PC-3 (cell line): Measurements from ENCODE around the gene THOC6.

Experiments used
- EZH2 ChIP-seq: fragments of 300-600 bp; sonication (generic); IDR thresholded peaks from one replicate; pipeline ENCODE4 v1.6.1; 2017; ENCODE audit warnings: antibody characterized with exemption, mild to moderate bottlenecking, low read length; ENCODE audit not compliant: unreplicated experiment
- TF ChIP-seq, protein P1 (sequence below): fragments of 300-600 bp; sonication (generic); conservative IDR thresholded peaks from 2 replicates; pipeline ENCODE4 v1.5.1; 2017; ENCODE audit warnings: antibody characterized with exemption, low read depth, mild to moderate bottlenecking, low read length

DNA sequence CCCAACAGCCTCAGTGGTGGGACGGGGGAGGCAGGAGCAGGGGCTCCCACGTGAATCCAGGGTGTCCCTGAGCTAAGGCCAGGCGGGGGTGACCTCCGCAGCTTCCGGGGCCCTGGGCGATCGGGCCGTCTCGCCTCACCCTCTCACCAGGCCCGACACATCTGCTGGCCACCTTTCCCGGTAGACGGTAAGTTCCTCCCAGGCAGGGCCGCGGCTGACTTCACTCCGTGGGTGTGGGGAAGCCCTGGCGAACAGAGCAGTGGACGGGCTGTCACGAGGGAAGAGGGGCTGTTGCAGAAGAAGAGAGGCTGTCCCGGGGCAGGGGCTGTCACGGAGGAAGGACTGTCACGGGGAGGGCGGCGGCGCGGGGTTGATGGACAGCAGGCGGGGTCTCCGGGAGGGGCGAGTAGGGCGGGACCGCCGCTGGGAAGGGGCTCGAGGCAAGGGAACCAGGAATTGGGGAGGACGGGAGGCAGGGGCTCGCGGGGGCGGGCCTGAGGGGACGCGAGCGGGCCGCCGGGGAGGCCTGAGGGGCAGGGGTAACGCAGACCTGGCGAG lies 44.1 kb upstream of the THOC6 start:
- TF ChIP-seq, protein P1, sequence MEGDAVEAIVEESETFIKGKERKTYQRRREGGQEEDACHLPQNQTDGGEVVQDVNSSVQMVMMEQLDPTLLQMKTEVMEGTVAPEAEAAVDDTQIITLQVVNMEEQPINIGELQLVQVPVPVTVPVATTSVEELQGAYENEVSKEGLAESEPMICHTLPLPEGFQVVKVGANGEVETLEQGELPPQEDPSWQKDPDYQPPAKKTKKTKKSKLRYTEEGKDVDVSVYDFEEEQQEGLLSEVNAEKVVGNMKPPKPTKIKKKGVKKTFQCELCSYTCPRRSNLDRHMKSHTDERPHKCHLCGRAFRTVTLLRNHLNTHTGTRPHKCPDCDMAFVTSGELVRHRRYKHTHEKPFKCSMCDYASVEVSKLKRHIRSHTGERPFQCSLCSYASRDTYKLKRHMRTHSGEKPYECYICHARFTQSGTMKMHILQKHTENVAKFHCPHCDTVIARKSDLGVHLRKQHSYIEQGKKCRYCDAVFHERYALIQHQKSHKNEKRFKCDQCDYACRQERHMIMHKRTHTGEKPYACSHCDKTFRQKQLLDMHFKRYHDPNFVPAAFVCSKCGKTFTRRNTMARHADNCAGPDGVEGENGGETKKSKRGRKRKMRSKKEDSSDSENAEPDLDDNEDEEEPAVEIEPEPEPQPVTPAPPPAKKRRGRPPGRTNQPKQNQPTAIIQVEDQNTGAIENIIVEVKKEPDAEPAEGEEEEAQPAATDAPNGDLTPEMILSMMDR: no peak
- TF ChIP-seq EZH2: no peak
